ENCODE measurements around the gene ACOT4. TPM values are rescaled to one million over a fixed set of nuclear protein-coding genes. Genes with fewer than 3 reads are reported as not detected.
A peak's percentile ranks its signal among the peaks of the same experiment; 100 is the strongest.

The ACOT4 gene
- total and polyA plus RNA-seq, 2 of the 8 experiments (the other 6 are each of a cell fraction or from before 2014, with no cell fraction given) = 0.80 to 1.1 TPM

DNA sequence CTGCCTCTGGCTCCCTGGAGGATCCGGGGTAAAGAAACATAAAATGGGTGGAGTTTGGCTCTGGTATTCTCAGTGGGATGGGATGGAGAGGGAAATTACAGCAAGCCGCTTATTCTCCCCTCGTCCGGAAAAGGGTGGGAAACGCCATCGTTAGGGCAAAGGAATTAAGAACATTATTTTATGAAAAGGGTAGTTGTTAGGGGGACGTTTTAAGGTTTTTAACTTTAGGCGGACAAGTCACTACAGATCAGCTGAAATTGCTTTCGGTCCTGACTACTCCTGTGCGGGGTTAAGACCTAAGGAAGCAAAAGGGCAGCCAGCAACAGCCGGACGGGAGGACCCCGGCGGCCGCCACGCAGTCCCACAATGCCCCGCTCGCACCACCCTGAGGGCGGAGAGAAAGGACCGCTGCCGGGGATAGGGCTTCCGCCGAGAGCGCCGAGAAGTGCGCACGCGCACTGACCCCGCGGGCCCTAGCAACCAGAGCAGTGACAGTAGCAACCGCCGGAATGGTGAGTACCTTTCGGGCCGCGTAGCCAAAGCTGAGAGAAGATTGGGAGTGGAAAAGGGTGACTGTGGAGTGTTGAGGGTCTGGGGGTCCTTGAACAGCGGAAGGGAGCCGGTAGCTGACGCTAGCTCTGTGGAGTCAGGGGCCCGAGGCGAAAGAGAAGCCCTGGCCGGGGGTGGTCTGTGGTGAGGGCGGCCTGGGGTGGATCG lies 53.0 kb downstream of the ACOT4 start, which contains the start of gene DNAL1 (continued):
- TF ChIP-seq, protein P1, sequence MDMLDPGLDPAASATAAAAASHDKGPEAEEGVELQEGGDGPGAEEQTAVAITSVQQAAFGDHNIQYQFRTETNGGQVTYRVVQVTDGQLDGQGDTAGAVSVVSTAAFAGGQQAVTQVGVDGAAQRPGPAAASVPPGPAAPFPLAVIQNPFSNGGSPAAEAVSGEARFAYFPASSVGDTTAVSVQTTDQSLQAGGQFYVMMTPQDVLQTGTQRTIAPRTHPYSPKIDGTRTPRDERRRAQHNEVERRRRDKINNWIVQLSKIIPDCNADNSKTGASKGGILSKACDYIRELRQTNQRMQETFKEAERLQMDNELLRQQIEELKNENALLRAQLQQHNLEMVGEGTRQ (IDR thresholded peaks at IDR 0.05; ENCODE audit: low read length) = no peak
- TF ChIP-seq SIN3A (conservative IDR thresholded peaks at IDR 0.05 in 1 of 2, IDR thresholded peaks at IDR 0.05 in 1 of 2; ENCODE audit: low read depth in 1 of 2, low read length in 2 of 2) (peak in 1 of 2 experiments; percentile 97; a peak in 2 of 4 replicates), ASH2L (IDR thresholded peaks at IDR 0.05; ENCODE audit: low read length) (peak; percentile 70), MAFK (IDR thresholded peaks at IDR 0.05; ENCODE audit: low read depth, low read length) (no peak), TAF7 (optimal IDR thresholded peaks at IDR 0.05; ENCODE audit: borderline replicate concordance, low read depth, low read length) (peak; percentile 59), TBP (IDR thresholded peaks at IDR 0.05; ENCODE audit: low read depth, low read length) (peak; percentile 61), HDAC2 (IDR thresholded peaks at IDR 0.05; ENCODE audit: borderline replicate concordance in 1 of 2, low read depth in 2 of 2, low read length in 2 of 2) (peak in 1 of 2 experiments; percentile 94; a peak in 1 of 4 replicates), TCF12 (IDR thresholded peaks at IDR 0.05; ENCODE audit: low read depth, low read length) (no peak), POLR2AphosphoS5 (IDR thresholded peaks at IDR 0.05; ENCODE audit: low read depth, low read length) (peak; percentile 68; the same call in 1 of the 2 replicates), FOSL1 (IDR thresholded peaks at IDR 0.05; ENCODE audit: insufficient read depth, low read depth, low read length) (no peak), KDM1A (IDR thresholded peaks at IDR 0.05; ENCODE audit: borderline replicate concordance, low read length) (0 out of 2 replicates have a peak, but pooled peaks have one; percentile 14), GTF2F1 (IDR thresholded peaks at IDR 0.05; ENCODE audit: borderline replicate concordance, low read depth, low read length) (no peak)
- TF ChIP-seq, protein P2, sequence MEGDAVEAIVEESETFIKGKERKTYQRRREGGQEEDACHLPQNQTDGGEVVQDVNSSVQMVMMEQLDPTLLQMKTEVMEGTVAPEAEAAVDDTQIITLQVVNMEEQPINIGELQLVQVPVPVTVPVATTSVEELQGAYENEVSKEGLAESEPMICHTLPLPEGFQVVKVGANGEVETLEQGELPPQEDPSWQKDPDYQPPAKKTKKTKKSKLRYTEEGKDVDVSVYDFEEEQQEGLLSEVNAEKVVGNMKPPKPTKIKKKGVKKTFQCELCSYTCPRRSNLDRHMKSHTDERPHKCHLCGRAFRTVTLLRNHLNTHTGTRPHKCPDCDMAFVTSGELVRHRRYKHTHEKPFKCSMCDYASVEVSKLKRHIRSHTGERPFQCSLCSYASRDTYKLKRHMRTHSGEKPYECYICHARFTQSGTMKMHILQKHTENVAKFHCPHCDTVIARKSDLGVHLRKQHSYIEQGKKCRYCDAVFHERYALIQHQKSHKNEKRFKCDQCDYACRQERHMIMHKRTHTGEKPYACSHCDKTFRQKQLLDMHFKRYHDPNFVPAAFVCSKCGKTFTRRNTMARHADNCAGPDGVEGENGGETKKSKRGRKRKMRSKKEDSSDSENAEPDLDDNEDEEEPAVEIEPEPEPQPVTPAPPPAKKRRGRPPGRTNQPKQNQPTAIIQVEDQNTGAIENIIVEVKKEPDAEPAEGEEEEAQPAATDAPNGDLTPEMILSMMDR (IDR thresholded peaks at IDR 0.05; ENCODE audit: control extremely low read depth in 1 of 3, insufficient read depth in 1 of 3, low read depth in 1 of 3, low read length in 3 of 3) = 0 out of 4 replicates have a peak, but pooled peaks of 1 of the 3 experiments have one; percentile 6
- TF ChIP-seq, protein P3, sequence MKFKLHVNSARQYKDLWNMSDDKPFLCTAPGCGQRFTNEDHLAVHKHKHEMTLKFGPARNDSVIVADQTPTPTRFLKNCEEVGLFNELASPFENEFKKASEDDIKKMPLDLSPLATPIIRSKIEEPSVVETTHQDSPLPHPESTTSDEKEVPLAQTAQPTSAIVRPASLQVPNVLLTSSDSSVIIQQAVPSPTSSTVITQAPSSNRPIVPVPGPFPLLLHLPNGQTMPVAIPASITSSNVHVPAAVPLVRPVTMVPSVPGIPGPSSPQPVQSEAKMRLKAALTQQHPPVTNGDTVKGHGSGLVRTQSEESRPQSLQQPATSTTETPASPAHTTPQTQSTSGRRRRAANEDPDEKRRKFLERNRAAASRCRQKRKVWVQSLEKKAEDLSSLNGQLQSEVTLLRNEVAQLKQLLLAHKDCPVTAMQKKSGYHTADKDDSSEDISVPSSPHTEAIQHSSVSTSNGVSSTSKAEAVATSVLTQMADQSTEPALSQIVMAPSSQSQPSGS (IDR thresholded peaks at IDR 0.05; ENCODE audit: low read length) = no peak

All from H1 (cell line).